Measurements from ENCODE around the gene CCIN. TPM values are rescaled to one million over a fixed set of nuclear protein-coding genes. Genes with fewer than 3 reads are reported as not detected.
A peak's percentile ranks its signal among the peaks of the same experiment; 100 is the strongest.

CCIN gene
- total RNA-seq, 1 donor from 2014 or later = 1.9 TPM

- TF ChIP-seq CTCF (IDR thresholded peaks at IDR 0.05; ENCODE audit: insufficient read depth, low read depth, low read length) (no peak), EZH2 (IDR thresholded peaks at IDR 0.05; ENCODE audit: insufficient read depth, low read length) (no peak)
- no peaks in the 10 kb centered on the region for H3K27me3 ChIP-seq (ENCODE audit: insufficient read depth, low read length)
- Mint-ChIP-seq H3K4me1 (ENCODE audit: low read depth, unreplicated experiment) (peaks cover 64% of the 10 kb centered on the region), H3K27ac (ENCODE audit: unreplicated experiment) (no peak overlapping the region), H3K27me3 (ENCODE audit: low read depth, unreplicated experiment) (no peaks in the 10 kb centered on the region), H3K9me3 (ENCODE audit: unreplicated experiment) (peaks cover 13% of the 10 kb centered on the region), H3K36me3 (ENCODE audit: low read depth, unreplicated experiment) (peaks cover 48% of the 10 kb centered on the region), H3K4me3 (ENCODE audit: unreplicated experiment) (no peak overlapping the region)
- no peak for FAIRE-seq
- H3K4me2 ChIP-seq (ENCODE audit: low read length) = no peak overlapping the region
- DNase-seq (ENCODE audit: low read depth) = no peak
- H3K4me1 ChIP-seq (ENCODE audit: insufficient read depth, low read length) = peaks cover 42% of the 10 kb centered on the region
- H3K79me2 ChIP-seq (ENCODE audit: insufficient read depth, low read length) = peaks cover 26% of the 10 kb centered on the region
- H3K36me3 ChIP-seq (ENCODE audit: insufficient read depth, low read length) = no peaks in the 10 kb centered on the region
- H3K9ac ChIP-seq (ENCODE audit: low read length) = no peak overlapping the region
- no peak overlapping the region for H3K4me3 ChIP-seq (ENCODE audit: insufficient read depth, low read depth, low read length)
- no peak overlapping the region for H2AFZ ChIP-seq (ENCODE audit: low read depth, low read length)
- H4K20me1 ChIP-seq (ENCODE audit: insufficient read depth, low read length) = peaks cover 32% of the 10 kb centered on the region
- no peak overlapping the region for H3K27ac ChIP-seq (ENCODE audit: low read depth, low read length)
- H3K9me3 ChIP-seq (ENCODE audit: insufficient read depth, low read depth, low read length) = no peaks in the 10 kb centered on the region
Measured at GRCh38 chr9:36147441-36148175, 21.6 kb upstream of the CCIN start.

- H3K4me1 Mint-ChIP-seq (ENCODE audit: low read depth, unreplicated experiment) = peaks cover 57% of the 10 kb centered on the region
- H3K27me3 Mint-ChIP-seq (ENCODE audit: low read depth, unreplicated experiment) = no peaks in the 10 kb centered on the region
- Histone ChIP-seq H2AFZ (ENCODE audit: low read depth, low read length) (no peak overlapping the region), H4K20me1 (ENCODE audit: insufficient read depth, low read length) (peaks cover 29% of the 10 kb centered on the region), H3K9ac (ENCODE audit: low read length) (peak overlapping the region; percentile 68), H3K4me3 (ENCODE audit: insufficient read depth, low read depth, low read length) (peak overlapping the region; percentile 43), H3K27me3 (ENCODE audit: insufficient read depth, low read length) (no peaks in the 10 kb centered on the region), H3K4me2 (ENCODE audit: low read length) (peak overlapping the region; percentile 82), H3K79me2 (ENCODE audit: insufficient read depth, low read length) (peaks cover 21% of the 10 kb centered on the region), H3K36me3 (ENCODE audit: insufficient read depth, low read length) (no peaks in the 10 kb centered on the region), H3K9me3 (ENCODE audit: insufficient read depth, low read depth, low read length) (no peaks in the 10 kb centered on the region), H3K4me1 (ENCODE audit: insufficient read depth, low read length) (peaks cover 42% of the 10 kb centered on the region), H3K27ac (ENCODE audit: low read depth, low read length) (peak overlapping the region; percentile 92)
- H3K4me3 Mint-ChIP-seq (ENCODE audit: unreplicated experiment) = peak overlapping the region; percentile 40
- peak; percentile 73 for FAIRE-seq
- H3K36me3 Mint-ChIP-seq (ENCODE audit: low read depth, unreplicated experiment) = peaks cover 42% of the 10 kb centered on the region
- peak overlapping the region; percentile 92 for H3K27ac Mint-ChIP-seq (ENCODE audit: unreplicated experiment)
- no peak for TF ChIP-seq CTCF (IDR thresholded peaks at IDR 0.05; ENCODE audit: insufficient read depth, low read depth, low read length)
- no peak for TF ChIP-seq EZH2 (IDR thresholded peaks at IDR 0.05; ENCODE audit: insufficient read depth, low read length)
- peaks cover 13% of the 10 kb centered on the region for H3K9me3 Mint-ChIP-seq (ENCODE audit: unreplicated experiment)
- DNase-seq (ENCODE audit: low read depth) = peak; percentile 96
Measured at GRCh38 chr9:36148311-36149051, 20.7 kb upstream of the CCIN start.

Data from astrocyte (in vitro differentiated cells and primary cell).